ENCODE data around the gene AFTPH. TPM values are rescaled to one million over a fixed set of nuclear protein-coding genes. Genes with fewer than 3 reads are reported as not detected.
"Not testable (repeated sequence)": the region's sequence is repeated elsewhere in the genome, so short reads cannot be mapped to it uniquely, and the experiment has no call there.

AFTPH gene
- total RNA-seq, 4 donors from 2014 or later = 23.0 to 35.5 (median 27.7) TPM

GRCh38 chr2:64525317-64525613, 1.1 kb downstream of the AFTPH start:
- ATAC-seq (ENCODE audit: low FRiP score) (no peak), DNase-seq (ENCODE audit: low spot score) (no peak)
- TF ChIP-seq CTCF (IDR thresholded peaks at IDR 0.05) = no peak

- no peak for TF ChIP-seq CTCF (IDR thresholded peaks at IDR 0.05)
- DNase-seq (ENCODE audit: low spot score) = no peak
- no peak for ATAC-seq (ENCODE audit: low FRiP score)
Measured at GRCh38 chr2:64526034-64526433, 1.9 kb downstream of the AFTPH start.

GRCh38 chr2:64530946-64531345, 6.8 kb downstream of the AFTPH start:
- not testable (repeated sequence) for ATAC-seq (ENCODE audit: low FRiP score); DNase-seq (ENCODE audit: low spot score)

- TF ChIP-seq CTCF (IDR thresholded peaks at IDR 0.05) = no peak
- DNase-seq (ENCODE audit: low spot score) (no peak), ATAC-seq (ENCODE audit: low FRiP score) (no peak)
Measured at GRCh38 chr2:64532030-64532429, 7.9 kb downstream of the AFTPH start.

- no peak for TF ChIP-seq CTCF (IDR thresholded peaks at IDR 0.05)
- DNase-seq (ENCODE audit: low spot score) (no peak), ATAC-seq (ENCODE audit: low FRiP score) (no peak)
Measured at GRCh38 chr2:64533882-64534281, 9.8 kb downstream of the AFTPH start.

- no peak for ATAC-seq (ENCODE audit: low FRiP score)
Measured at GRCh38 chr2:64534363-64534762, 10.2 kb downstream of the AFTPH start.

GRCh38 chr2:64535024-64535423, 10.9 kb downstream of the AFTPH start:
- DNase-seq (ENCODE audit: low spot score) (no peak), ATAC-seq (ENCODE audit: low FRiP score) (no peak)

More at GRCh38 chr2:64534363-64534762, 10.2 kb downstream of the AFTPH start:
- no peak for TF ChIP-seq CTCF (IDR thresholded peaks at IDR 0.05)
- DNase-seq (ENCODE audit: low spot score) = no peak

More at GRCh38 chr2:64535024-64535423, 10.9 kb downstream of the AFTPH start:
- TF ChIP-seq CTCF (IDR thresholded peaks at IDR 0.05) = no peak

Data from omental fat pad (tissue), 4 donors.